GM18526 (cell line): Measurements from ENCODE around the gene SHISAL2A.

Experiments
- POLR2A ChIP-seq: IDR thresholded peaks from 3 replicates; pipeline ENCODE4 v1.6.1; 2011; ENCODE audit not compliant: insufficient read length; ENCODE audit errors: extremely low read depth

The SHISAL2A gene

GRCh38 chr1:52603630-52604029 is 29.3 kb upstream of the SHISAL2A start:
- TF ChIP-seq POLR2A: no peak

GRCh38 chr1:52604063-52604770 is 28.8 kb upstream of the SHISAL2A start:
- no peak for TF ChIP-seq POLR2A

- no peak for TF ChIP-seq POLR2A
Observed at GRCh38 chr1:52613636-52614373, 19.2 kb upstream of the SHISAL2A start.

GRCh38 chr1:52614671-52615070 is 18.3 kb upstream of the SHISAL2A start:
- no peak for TF ChIP-seq POLR2A

- TF ChIP-seq POLR2A: no peak
Observed at GRCh38 chr1:52615489-52616042, 17.4 kb upstream of the SHISAL2A start.

- no peak for TF ChIP-seq POLR2A
Observed at GRCh38 chr1:52621950-52622349, 11.0 kb upstream of the SHISAL2A start.

GRCh38 chr1:52623812-52624211 is 9.2 kb upstream of the SHISAL2A start:
- TF ChIP-seq POLR2A: no peak

GRCh38 chr1:52627028-52627427 is 5.9 kb upstream of the SHISAL2A start:
- TF ChIP-seq POLR2A: no peak

GRCh38 chr1:52628614-52629324 is 4.2 kb upstream of the SHISAL2A start:
- TF ChIP-seq POLR2A: no peak

- no peak for TF ChIP-seq POLR2A
Observed at GRCh38 chr1:52629325-52629643, 3.7 kb upstream of the SHISAL2A start.

- TF ChIP-seq POLR2A: no peak
Observed at GRCh38 chr1:52629667-52630066, 3.3 kb upstream of the SHISAL2A start.

GRCh38 chr1:52631759-52632331 is 1.1 kb upstream of the SHISAL2A start:
- TF ChIP-seq POLR2A: no peak

GRCh38 chr1:52633291-52633754 is 355 bp downstream of the SHISAL2A start:
- TF ChIP-seq POLR2A: no peak

GRCh38 chr1:52634111-52634510 is 1.1 kb downstream of the SHISAL2A start:
- no peak for TF ChIP-seq POLR2A

- no peak for TF ChIP-seq POLR2A
Observed at GRCh38 chr1:52635321-52636089, 2.5 kb downstream of the SHISAL2A start.
